Astrocyte (in vitro differentiated cells and primary cell): ENCODE results near the gene TNFRSF18.

Experiments used
- CTCF ChIP-seq: IDR thresholded peaks from 2 replicates; pipeline ENCODE4 v1.5.1; 2011; ENCODE audit warnings: low read depth, mild to moderate bottlenecking, inconsistent platforms, low read length, moderate library complexity; ENCODE audit not compliant: insufficient read depth
- EZH2 ChIP-seq: IDR thresholded peaks from 2 replicates; pipeline ENCODE4 v1.6.1; 2012; ENCODE audit warnings: mild to moderate bottlenecking, low read length, inconsistent platforms; ENCODE audit not compliant: insufficient read depth

GRCh38 chr1:1157426-1157913 lies 48.9 kb downstream of the TNFRSF18 start:
- TF ChIP-seq CTCF (no peak), EZH2 (no peak)
